Hindlimb muscle (tissue), 1 donor: ENCODE measurements around the gene WDR45. TPM values are rescaled to one million over a fixed set of nuclear protein-coding genes. Genes with fewer than 3 reads are reported as not detected.
A peak's percentile ranks its signal among the peaks of the same experiment; 100 is the strongest.
"Not testable (repeated sequence)": the region's sequence is repeated elsewhere in the genome, so short reads cannot be mapped to it uniquely, and the experiment has no call there.

Experiments used
- DNase-seq: peaks from one replicate; pipeline ENCODE4 v3.0.0-alpha.2; 2013
- polyA plus RNA-seq: library from polyadenylated mRNA; unstranded; fragments of 120-200 nt; gene quantifications from one replicate; pipeline ENCODE4 v1.2.1, GENCODE V29; 2013; ENCODE audit not compliant: insufficient read length

WDR45 gene
- polyA plus RNA-seq: 34.5 TPM

GRCh38 chrX:49079489-49080428 is at the start of gene WDR45:
Gene WDR45, minus strand, starts transcription at chrX:49079887. Its CDS starts 1,792 bp downstream, at chrX:49078095.
- peak; percentile 79 for DNase-seq

- no peak for DNase-seq
Measured at GRCh38 chrX:49129427-49129826, 49.7 kb upstream of the WDR45 start.

GRCh38 chrX:49127742-49128258 is 48.1 kb upstream of the WDR45 start:
- not testable (repeated sequence) for DNase-seq

- no peak for DNase-seq
Measured at GRCh38 chrX:49122499-49122898, 42.8 kb upstream of the WDR45 start.

GRCh38 chrX:49120091-49120490 is 40.4 kb upstream of the WDR45 start:
- DNase-seq: no peak

GRCh38 chrX:49117581-49117980 is 37.9 kb upstream of the WDR45 start:
- DNase-seq: no peak

GRCh38 chrX:49116716-49117115 is 37.0 kb upstream of the WDR45 start:
- DNase-seq: no peak

- DNase-seq: no peak
Measured at GRCh38 chrX:49116076-49116475, 36.4 kb upstream of the WDR45 start.

- no peak for DNase-seq
Measured at GRCh38 chrX:49111791-49112190, 32.1 kb upstream of the WDR45 start.

GRCh38 chrX:49110417-49110816 is 30.7 kb upstream of the WDR45 start:
- DNase-seq: no peak

GRCh38 chrX:49108641-49109040 is 29.0 kb upstream of the WDR45 start:
- DNase-seq: no peak

GRCh38 chrX:49106930-49107329 is 27.2 kb upstream of the WDR45 start:
- no peak for DNase-seq

GRCh38 chrX:49106296-49106695 is 26.6 kb upstream of the WDR45 start:
- DNase-seq: no peak

- DNase-seq: no peak
Measured at GRCh38 chrX:49103637-49104036, 23.9 kb upstream of the WDR45 start.

GRCh38 chrX:49102190-49102589 is 22.5 kb upstream of the WDR45 start:
- no peak for DNase-seq

GRCh38 chrX:49101629-49101984 is 21.9 kb upstream of the WDR45 start:
- DNase-seq: no peak

GRCh38 chrX:49100704-49101628 is 21.3 kb upstream of the WDR45 start:
- peak; percentile 89 for DNase-seq

GRCh38 chrX:49096419-49096818 is 16.7 kb upstream of the WDR45 start:
- DNase-seq: no peak

- no peak for DNase-seq
Measured at GRCh38 chrX:49089553-49089952, 9.9 kb upstream of the WDR45 start.

- no peak for DNase-seq
Measured at GRCh38 chrX:49082271-49082871, 2.7 kb upstream of the WDR45 start.

- no peak for DNase-seq
Measured at GRCh38 chrX:49077941-49078340, 1.7 kb downstream of the WDR45 start.

GRCh38 chrX:49075347-49075746 is 4.3 kb downstream of the WDR45 start:
- DNase-seq: no peak
